H1 (cell line): Measurements from ENCODE around the gene NBPF3. TPM values are rescaled to one million over a fixed set of nuclear protein-coding genes. Genes with fewer than 3 reads are reported as not detected.

ENCODE experiments used
- ASH2L ChIP-seq: fragments of 200-600, 300-600 bp; sonication (generic); IDR thresholded peaks from one replicate; pipeline ENCODE4 v1.7.1; 2017; ENCODE audit warnings: low read length
- ATF2 ChIP-seq: IDR thresholded peaks from 2 replicates; pipeline ENCODE4 v1.6.1; 2012; ENCODE audit warnings: low read length, inconsistent platforms
- BRCA1 ChIP-seq: IDR thresholded peaks from 2 replicates; pipeline ENCODE4 v1.6.1; 2012; ENCODE audit warnings: low read depth, low read length, improper control_type of control experiment
- CEBPB ChIP-seq: IDR thresholded peaks from 2 replicates; pipeline ENCODE4 v1.6.1; 2012; ENCODE audit warnings: low read depth, low read length
- CHD1 ChIP-seq: IDR thresholded peaks from 2 replicates; pipeline ENCODE4 v1.6.1; 2012; ENCODE audit warnings: low read depth, low read length, improper control_type of control experiment
- EZH2 ChIP-seq: fragments of 200-600 bp; sonication (generic); IDR thresholded peaks from 2 replicates; pipeline ENCODE4 v1.7.1; 2012; ENCODE audit warnings: low read depth, mild to moderate bottlenecking, moderate library complexity, low read length, inconsistent platforms; ENCODE audit not compliant: severe bottlenecking
- FOSL1 ChIP-seq: IDR thresholded peaks from 2 replicates; pipeline ENCODE4 v1.6.1; 2011; ENCODE audit warnings: mild to moderate bottlenecking, low read depth, low read length, moderate library complexity; ENCODE audit not compliant: insufficient read depth
- JUN ChIP-seq: IDR thresholded peaks from 2 replicates; pipeline ENCODE4 v1.6.1; 2011; ENCODE audit warnings: low read depth, mild to moderate bottlenecking, improper control_type of control experiment, low read length
- JUND ChIP-seq: IDR thresholded peaks from 2 replicates; pipeline ENCODE4 v1.6.1; 2011; ENCODE audit warnings: mild to moderate bottlenecking, improper control_type of control experiment, low read length
- KDM1A ChIP-seq: fragments of 200-600, 300-600 bp; sonication (generic); IDR thresholded peaks from 2 replicates; pipeline ENCODE4 v1.7.1; 2016; ENCODE audit warnings: mild to moderate bottlenecking, low read length, borderline replicate concordance
- MAFK ChIP-seq: IDR thresholded peaks from 2 replicates; pipeline ENCODE4 v1.6.1; 2012; ENCODE audit warnings: low read depth, mild to moderate bottlenecking, improper control_type of control experiment, low read length
- NANOG ChIP-seq: IDR thresholded peaks from 2 replicates; pipeline ENCODE4 v1.6.1; 2011; ENCODE audit warnings: low read length, low read depth, mild to moderate bottlenecking, inconsistent platforms; ENCODE audit not compliant: insufficient read depth, poor library complexity, severe bottlenecking
- NRF1 ChIP-seq: IDR thresholded peaks from 2 replicates; pipeline ENCODE4 v1.6.1; 2011; ENCODE audit warnings: mild to moderate bottlenecking, low read depth, low read length, improper control_type of control experiment
- PHF8 ChIP-seq: fragments of 200-600 bp; sonication (generic); conservative IDR thresholded peaks from 2 replicates; pipeline ENCODE4 v1.7.1; 2012; ENCODE audit warnings: low read depth, mild to moderate bottlenecking, inconsistent platforms, low read length, moderate library complexity
- POLR2A ChIP-seq, 2 experiments: IDR thresholded peaks; 1 replicate in 1 of 2; 2 replicates in 1 of 2; pipeline ENCODE4 v1.6.1; 2011; ENCODE audit warnings: low read depth in 2 of 2, low read length in 2 of 2, mild to moderate bottlenecking in 2 of 2; ENCODE audit errors: control extremely low read depth in 1 of 2
- RAD21 ChIP-seq, 2 experiments: IDR thresholded peaks in 1 of 2; conservative IDR thresholded peaks in 1 of 2; 2 replicates each; pipeline ENCODE4 v1.6.1; 2011; ENCODE audit warnings: low read depth in 2 of 2, low read length in 2 of 2, improper control_type of control experiment in 1 of 2, inconsistent platforms in 1 of 2, mild to moderate bottlenecking in 1 of 2, moderate library complexity in 1 of 2
- RBBP5 ChIP-seq: IDR thresholded peaks from 2 replicates; pipeline ENCODE4 v1.7.1; 2012; ENCODE audit warnings: low read depth, mild to moderate bottlenecking, inconsistent platforms, low read length, moderate library complexity, borderline replicate concordance
- RFX5 ChIP-seq: IDR thresholded peaks from 2 replicates; pipeline ENCODE4 v1.6.1; 2011; ENCODE audit warnings: low read depth, low read length, improper control_type of control experiment, borderline replicate concordance
- SP1 ChIP-seq: IDR thresholded peaks from 2 replicates; pipeline ENCODE4 v1.6.1; 2011; ENCODE audit warnings: low read depth, low read length
- TAF7 ChIP-seq: optimal IDR thresholded peaks from 2 replicates; pipeline ENCODE3; 2011; ENCODE audit warnings: low read depth, mild to moderate bottlenecking, inconsistent platforms, low read length, moderate library complexity, borderline replicate concordance
- TEAD4 ChIP-seq: IDR thresholded peaks from 2 replicates; pipeline ENCODE4 v1.6.1; 2012; ENCODE audit warnings: low read depth, low read length, inconsistent platforms, mixed read lengths
- polyA plus RNA-seq, 7 experiments: library from polyadenylated mRNA; depleted of rRNA in 3 of 7; stranded (reverse) in 5 of 7; unstranded in 2 of 7; fragments of >200 nt in 5 of 7; fragments of 200-250 nt in 2 of 7; gene quantifications; 1 replicate in 5 of 7; 2 replicates in 1 of 7; 4 replicates in 1 of 7; pipeline versions ENCODE4 v1.2.1 to v1.2.3, GENCODE V29; 2011 to 2013; ENCODE audit warnings: missing spikeins in 2 of 7, mixed read lengths in 2 of 7
- total RNA-seq: library from RNA; stranded (reverse); fragmentation: NEBNext Ultra II Directional; extraction: Animal tissue kit (Norgen Biotek cat#: 25700); gene quantifications from 2 replicates; pipeline ENCODE4 v1.2.1, GENCODE V29; 2021
- TF ChIP-seq, protein P1 (sequence below): IDR thresholded peaks from 2 replicates; pipeline ENCODE4 v1.6.1; 2012; ENCODE audit warnings: inconsistent platforms
- TF ChIP-seq, protein P2 (sequence below): IDR thresholded peaks from 2 replicates; pipeline ENCODE4 v1.6.1; 2012; ENCODE audit warnings: inconsistent platforms

The NBPF3 gene
- total and polyA plus RNA-seq, 2 of the 8 experiments (the other 6 are each of a cell fraction or from before 2014, with no cell fraction given): 3.8 to 4.3 TPM

DNA sequence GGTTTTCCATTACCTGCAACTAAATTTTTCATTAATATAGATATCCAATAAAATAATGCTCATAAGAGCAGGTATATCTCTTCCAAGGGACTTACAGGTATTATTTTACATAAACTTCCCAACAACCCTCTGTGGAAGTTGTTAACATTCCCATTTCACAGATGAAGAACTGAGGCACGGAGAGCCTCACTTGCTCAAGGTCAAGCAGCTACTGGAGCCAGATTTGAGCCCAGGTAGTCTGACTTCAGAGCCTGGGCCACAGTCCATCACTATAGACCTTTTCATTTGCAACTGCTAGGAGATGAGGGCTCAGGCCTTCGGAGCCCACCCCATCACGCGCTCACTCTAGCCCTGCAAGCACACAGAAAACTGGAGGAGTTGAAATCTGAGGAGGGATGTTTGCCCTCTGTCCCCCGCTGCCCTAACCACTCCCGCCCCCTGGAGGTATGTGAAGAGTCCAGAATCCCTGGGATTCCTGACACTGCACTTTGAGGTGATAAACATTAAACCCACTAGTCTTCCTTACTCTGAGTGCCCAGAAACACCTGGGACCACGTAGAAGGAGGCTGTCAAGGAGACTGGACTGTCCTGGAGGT lies 57.6 kb downstream of the NBPF3 start (continued):
- peak; percentile 78 for TF ChIP-seq TEAD4
- peak; percentile 68; the same call in 1 of the 2 replicates for TF ChIP-seq KDM1A
- TF ChIP-seq EZH2: no peak
- TF ChIP-seq TAF7: no peak
- no peak for TF ChIP-seq CHD1
- no peak for TF ChIP-seq POLR2A (IDR thresholded peaks at IDR 0.05; ENCODE audit: control extremely low read depth in 1 of 2, low read depth in 2 of 2, low read length in 2 of 2)
- no peak for TF ChIP-seq SP1
- TF ChIP-seq JUND: no peak
- TF ChIP-seq, protein P1, sequence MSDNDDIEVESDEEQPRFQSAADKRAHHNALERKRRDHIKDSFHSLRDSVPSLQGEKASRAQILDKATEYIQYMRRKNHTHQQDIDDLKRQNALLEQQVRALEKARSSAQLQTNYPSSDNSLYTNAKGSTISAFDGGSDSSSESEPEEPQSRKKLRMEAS: no peak
- TF ChIP-seq NANOG: no peak
- no peak for TF ChIP-seq FOSL1
- TF ChIP-seq BRCA1: no peak
- TF ChIP-seq RBBP5: no peak
- peak; percentile 40; the same call in 1 of the 2 replicates for TF ChIP-seq MAFK
- no peak for TF ChIP-seq ATF2
- TF ChIP-seq, protein P2, sequence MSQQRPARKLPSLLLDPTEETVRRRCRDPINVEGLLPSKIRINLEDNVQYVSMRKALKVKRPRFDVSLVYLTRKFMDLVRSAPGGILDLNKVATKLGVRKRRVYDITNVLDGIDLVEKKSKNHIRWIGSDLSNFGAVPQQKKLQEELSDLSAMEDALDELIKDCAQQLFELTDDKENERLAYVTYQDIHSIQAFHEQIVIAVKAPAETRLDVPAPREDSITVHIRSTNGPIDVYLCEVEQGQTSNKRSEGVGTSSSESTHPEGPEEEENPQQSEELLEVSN: no peak
- TF ChIP-seq NRF1: no peak
- TF ChIP-seq RFX5: no peak
- no peak for TF ChIP-seq ASH2L
- TF ChIP-seq JUN: no peak
- peak; percentile 55 to 65 for TF ChIP-seq RAD21 (IDR thresholded peaks at IDR 0.05 in 1 of 2, conservative IDR thresholded peaks at IDR 0.05 in 1 of 2; ENCODE audit: low read depth in 2 of 2, low read length in 2 of 2)
- no peak for TF ChIP-seq PHF8
- no peak for TF ChIP-seq CEBPB
